DND-41 (cell line): ENCODE data around the gene DIAPH3.

Experiments
- ATAC-seq: fragments of 200-7000 bp; cut with Tn5 transposase; 3 replicates; pipeline ENCODE4 v1.9.1; 2021; ENCODE audit warnings: low read depth; ENCODE audit not compliant: insufficient read depth
- DNase-seq: peaks from one replicate; pipeline ENCODE4 v3.0.0-alpha.2; 2020
- H2AFZ ChIP-seq: 2 replicates; pipeline ENCODE4 v1.6.0; 2012; ENCODE audit warnings: low read depth, low read length
- H3K27ac ChIP-seq: 2 replicates; pipeline ENCODE4 v1.5.1; 2012; ENCODE audit warnings: low read length, inconsistent platforms
- H3K27me3 ChIP-seq: fragments of 200-600 bp; sonication (generic); 2 replicates; pipeline ENCODE4 v1.6.0; 2012; ENCODE audit warnings: low read length, mild to moderate bottlenecking, inconsistent platforms; ENCODE audit not compliant: insufficient read depth, poor library complexity
- H3K36me3 ChIP-seq: 2 replicates; pipeline ENCODE4 v1.5.1; 2012; ENCODE audit warnings: low read length, inconsistent platforms; ENCODE audit not compliant: insufficient read depth
- H3K4me1 ChIP-seq: 2 replicates; pipeline ENCODE4 v1.5.1; 2012; ENCODE audit warnings: mild to moderate bottlenecking, low read length; ENCODE audit not compliant: insufficient read depth
- H3K4me2 ChIP-seq: 2 replicates; pipeline ENCODE4 v1.6.0; 2012; ENCODE audit warnings: mild to moderate bottlenecking, moderate library complexity, low read length, inconsistent platforms; ENCODE audit not compliant: insufficient read depth
- H3K4me3 ChIP-seq, 2 experiments: fragments of 200-600 bp in 1 of 2; shearing (Covaris generic) in 1 of 2; 2 replicates each; pipeline ENCODE4 v1.5.1; 2012 to 2016; ENCODE audit warnings: inconsistent platforms in 2 of 2, low read length in 2 of 2, mild to moderate bottlenecking in 2 of 2, low read depth in 1 of 2, moderate library complexity in 1 of 2
- H3K79me2 ChIP-seq: 2 replicates; pipeline ENCODE4 v1.6.0; 2012; ENCODE audit warnings: low read length, inconsistent platforms; ENCODE audit not compliant: insufficient read depth
- H3K9ac ChIP-seq: 2 replicates; pipeline ENCODE4 v1.6.0; 2012; ENCODE audit warnings: low read depth, mild to moderate bottlenecking, inconsistent platforms, low read length, moderate library complexity
- H3K9me3 ChIP-seq: 2 replicates; pipeline ENCODE4 v1.5.1; 2012; ENCODE audit warnings: low read length, moderate library complexity, mild to moderate bottlenecking, inconsistent platforms; ENCODE audit not compliant: insufficient read depth, severe bottlenecking
- H4K20me1 ChIP-seq: 2 replicates; pipeline ENCODE4 v1.6.0; 2012; ENCODE audit warnings: low read length; ENCODE audit not compliant: insufficient read depth
- CTCF ChIP-seq: IDR thresholded peaks from 2 replicates; pipeline ENCODE4 v1.5.1; 2012; ENCODE audit warnings: borderline replicate concordance, low read length, moderate library complexity, mild to moderate bottlenecking; ENCODE audit not compliant: poor library complexity, severe bottlenecking; ENCODE audit errors: extremely low read depth
- EZH2 ChIP-seq: IDR thresholded peaks from 3 replicates; pipeline ENCODE4 v1.6.1; 2012; ENCODE audit warnings: borderline replicate concordance, low read depth, mild to moderate bottlenecking, moderate library complexity, low read length, inconsistent platforms; ENCODE audit not compliant: severe bottlenecking

Gene DIAPH3

GRCh38 chr13:59643906-59644626 is 519.7 kb downstream of the DIAPH3 start:
- no peak for TF ChIP-seq CTCF
- Histone ChIP-seq H3K4me3 (no peak overlapping the region), H3K4me1 (no peaks in the 10 kb centered on the region)

GRCh38 chr13:59643364-59643841 is 520.3 kb downstream of the DIAPH3 start:
- H3K27me3 ChIP-seq, result no peaks in the 10 kb centered on the region
- no peak overlapping the region for H3K4me2 ChIP-seq
- H3K9ac ChIP-seq, result no peak overlapping the region
- no peak overlapping the region for H2AFZ ChIP-seq
- no peak for TF ChIP-seq CTCF
- no peak for TF ChIP-seq EZH2
- ATAC-seq, result no peak
- H3K36me3 ChIP-seq, result no peaks in the 10 kb centered on the region
- H3K27ac ChIP-seq, result no peak overlapping the region
- no peak for DNase-seq
- H3K9me3 ChIP-seq, result no peaks in the 10 kb centered on the region
- no peaks in the 10 kb centered on the region for H3K79me2 ChIP-seq
- no peak overlapping the region for H3K4me3 ChIP-seq
- H4K20me1 ChIP-seq, result no peaks in the 10 kb centered on the region
- no peaks in the 10 kb centered on the region for H3K4me1 ChIP-seq

More at GRCh38 chr13:59643906-59644626, 519.7 kb downstream of the DIAPH3 start:
- H3K9ac ChIP-seq, result no peak overlapping the region
- DNase-seq (no peak), ATAC-seq (no peak)
- no peaks in the 10 kb centered on the region for H4K20me1 ChIP-seq
- H3K27me3 ChIP-seq, result no peaks in the 10 kb centered on the region
- no peak overlapping the region for H3K27ac ChIP-seq
- H3K79me2 ChIP-seq, result no peaks in the 10 kb centered on the region
- H3K4me2 ChIP-seq, result no peak overlapping the region
- no peak overlapping the region for H2AFZ ChIP-seq
- no peaks in the 10 kb centered on the region for H3K9me3 ChIP-seq
- no peaks in the 10 kb centered on the region for H3K36me3 ChIP-seq

- Histone ChIP-seq H2AFZ (no peak overlapping the region), H4K20me1 (no peaks in the 10 kb centered on the region), H3K27ac (no peak overlapping the region), H3K79me2 (no peaks in the 10 kb centered on the region), H3K9ac (no peak overlapping the region), H3K4me1 (no peaks in the 10 kb centered on the region), H3K36me3 (no peaks in the 10 kb centered on the region), H3K27me3 (no peaks in the 10 kb centered on the region), H3K4me2 (no peak overlapping the region), H3K4me3 (no peak overlapping the region), H3K9me3 (no peaks in the 10 kb centered on the region)
- no peak for DNase-seq
- ATAC-seq, result no peak
- no peak for TF ChIP-seq EZH2
- TF ChIP-seq CTCF, result no peak
Measured at GRCh38 chr13:59641817-59642216, 521.9 kb downstream of the DIAPH3 start.

GRCh38 chr13:59641261-59641660 is 522.5 kb downstream of the DIAPH3 start:
- no peaks in the 10 kb centered on the region for H3K79me2 ChIP-seq
- H3K27me3 ChIP-seq, result no peaks in the 10 kb centered on the region
- H3K9me3 ChIP-seq, result no peaks in the 10 kb centered on the region
- no peak overlapping the region for H3K4me3 ChIP-seq
- no peaks in the 10 kb centered on the region for H3K4me1 ChIP-seq
- no peak overlapping the region for H3K9ac ChIP-seq
- no peak overlapping the region for H3K27ac ChIP-seq
- H2AFZ ChIP-seq, result no peak overlapping the region
- ATAC-seq, result no peak
- no peak overlapping the region for H3K4me2 ChIP-seq
- TF ChIP-seq EZH2, result no peak
- TF ChIP-seq CTCF, result no peak
- no peak for DNase-seq
- H4K20me1 ChIP-seq, result no peaks in the 10 kb centered on the region
- H3K36me3 ChIP-seq, result no peaks in the 10 kb centered on the region
